ENCODE data around the gene CYP2W1. TPM values are rescaled to one million over a fixed set of nuclear protein-coding genes. Genes with fewer than 3 reads are reported as not detected.

CYP2W1 gene
- total and polyA plus RNA-seq, 10 of the 15 experiments (the other 5 are each of a cell fraction or from before 2014, with no cell fraction given): not detected

DNA sequence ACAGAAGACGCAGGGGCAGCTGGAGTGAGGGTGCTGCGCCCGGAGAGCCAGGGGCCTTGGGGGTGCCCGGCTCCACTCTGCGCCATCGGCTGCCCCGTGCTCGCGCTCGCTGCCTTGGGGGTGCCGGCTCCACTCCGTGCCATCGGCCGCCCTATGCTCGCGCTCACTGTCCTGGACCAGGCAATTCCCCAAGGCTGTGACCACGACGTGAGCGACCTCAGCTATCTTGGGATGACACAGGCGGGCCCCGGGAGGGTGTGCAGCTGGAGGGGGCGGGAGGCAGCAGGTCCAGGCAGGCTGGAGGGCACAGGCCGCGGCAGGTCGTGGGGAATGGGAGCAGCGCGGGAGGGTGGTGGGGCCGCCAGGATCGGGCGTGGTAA is 29.7 kb downstream of the CYP2W1 start:
- H3K27me3 ChIP-seq (replicated peaks in 1 of 2; ENCODE audit: control insufficient read depth in 2 of 2, insufficient read depth in 2 of 2, low read length in 1 of 2): no peaks in the 10 kb centered on the region
- H4K20me1 ChIP-seq (ENCODE audit: control insufficient read depth, insufficient read depth): no peaks in the 10 kb centered on the region
- intact Hi-C loops (cut with micrococcal nuclease; ENCODE audit: unreplicated experiment) (no loop called here), in situ Hi-C loops (cut with MboI) (no loop called here)
- H3K4me1 ChIP-seq (ENCODE audit: control insufficient read depth, insufficient read depth, low read length): no peaks in the 10 kb centered on the region
- WGBS (ENCODE audit: insufficient coverage, insufficient replicate concordance, low lambda C conversion rate, missing lambda C conversion rate): 96% methylated on average over 29 of the region's 30 CpGs
- no peak overlapping the region for H3K4me3 ChIP-seq
- ATAC-seq: no peak
- no peak overlapping the region for H3K4me2 ChIP-seq (ENCODE audit: control insufficient read depth, insufficient read depth)
- H2AFZ ChIP-seq (ENCODE audit: control insufficient read depth, low read depth, low read length): no peak overlapping the region
- peaks cover 2% of the 10 kb centered on the region; the same call in 1 of the 2 replicates for H3K79me2 ChIP-seq (ENCODE audit: control insufficient read depth, insufficient read depth, low read length)
- peaks cover 4 to 15% of the 10 kb centered on the region in 2 experiments; a peak in 3 of 4 replicates for H3K36me3 ChIP-seq (ENCODE audit: control insufficient read depth in 2 of 2, insufficient read depth in 2 of 2, low read length in 1 of 2)
- FAIRE-seq: no peak
- POLR2A ChIA-PET: no interaction called here
- RAD21 ChIA-PET (ENCODE audit: unreplicated experiment): no interaction called here
- H3K9ac ChIP-seq (ENCODE audit: control insufficient read depth, insufficient read depth, low read length): no peak overlapping the region
- no peaks in the 10 kb centered on the region for H3K9me3 ChIP-seq (replicated peaks; ENCODE audit: control insufficient read depth, insufficient read depth, low read length)
- H3K27ac ChIP-seq (ENCODE audit: control insufficient read depth, insufficient read depth): no peak overlapping the region
- CTCF ChIA-PET: interaction anchor here (1.0 kb wide), 1 partner anchor 53 kb away, joined by 4 read pairs; no protein-coding TSS in a partner anchor
- SMC1A ChIA-PET (ENCODE audit: uncharacterized antibody, unreplicated experiment): interaction anchor here (1.3 kb wide), 1 partner anchor 74 kb away, joined by 3 read pairs; no protein-coding TSS in a partner anchor
- no TSS peak for BruUV-seq (replicated peaks)
- no peak for DNase-seq (ENCODE audit: low read depth, low spot score)
- TF ChIP-seq KDM1A (IDR thresholded peaks at IDR 0.05; ENCODE audit: borderline replicate concordance) (no peak), CHD4 (IDR thresholded peaks at IDR 0.05) (no peak), YY1 (IDR thresholded peaks at IDR 0.05; ENCODE audit: low read depth, low read length) (no peak), TCF3 (IDR thresholded peaks at IDR 0.05; ENCODE audit: borderline replicate concordance, insufficient read depth, low read depth, low read length) (0 out of 2 replicates have a peak, but pooled peaks have one; percentile 39), HCFC1 (IDR thresholded peaks at IDR 0.05; ENCODE audit: low read length) (no peak), SIX5 (IDR thresholded peaks at IDR 0.05; ENCODE audit: low read depth, low read length, severe bottlenecking) (no peak), BHLHE40 (IDR thresholded peaks at IDR 0.05; ENCODE audit: borderline replicate concordance in 1 of 2, low read depth in 2 of 2, low read length in 1 of 2) (no peak), KAT2A (conservative IDR thresholded peaks at IDR 0.05; ENCODE audit: control insufficient read depth, low read depth, low read length) (no peak), ZNF217 (IDR thresholded peaks at IDR 0.05) (no peak), POLR2A (IDR thresholded peaks at IDR 0.05; ENCODE audit: low read depth, low read length) (0 out of 2 replicates have a peak, but pooled peaks have one; percentile 40), MYB (IDR thresholded peaks at IDR 0.05; ENCODE audit: borderline replicate concordance, low read depth, low read length) (no peak), SIN3A (IDR thresholded peaks at IDR 0.05; ENCODE audit: low read depth, low read length) (no peak), FOS (IDR thresholded peaks at IDR 0.05; ENCODE audit: borderline replicate concordance, extremely low read depth, insufficient read length) (no peak)
- TF ChIP-seq, protein P1, sequence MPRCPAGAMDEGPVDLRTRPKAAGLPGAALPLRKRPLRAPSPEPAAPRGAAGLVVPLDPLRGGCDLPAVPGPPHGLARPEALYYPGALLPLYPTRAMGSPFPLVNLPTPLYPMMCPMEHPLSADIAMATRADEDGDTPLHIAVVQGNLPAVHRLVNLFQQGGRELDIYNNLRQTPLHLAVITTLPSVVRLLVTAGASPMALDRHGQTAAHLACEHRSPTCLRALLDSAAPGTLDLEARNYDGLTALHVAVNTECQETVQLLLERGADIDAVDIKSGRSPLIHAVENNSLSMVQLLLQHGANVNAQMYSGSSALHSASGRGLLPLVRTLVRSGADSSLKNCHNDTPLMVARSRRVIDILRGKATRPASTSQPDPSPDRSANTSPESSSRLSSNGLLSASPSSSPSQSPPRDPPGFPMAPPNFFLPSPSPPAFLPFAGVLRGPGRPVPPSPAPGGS (IDR thresholded peaks at IDR 0.05; ENCODE audit: borderline replicate concordance, insufficient read depth, low read depth, low read length, poor library complexity, severe bottlenecking): peak; percentile 75
- TF ChIP-seq, protein P2, sequence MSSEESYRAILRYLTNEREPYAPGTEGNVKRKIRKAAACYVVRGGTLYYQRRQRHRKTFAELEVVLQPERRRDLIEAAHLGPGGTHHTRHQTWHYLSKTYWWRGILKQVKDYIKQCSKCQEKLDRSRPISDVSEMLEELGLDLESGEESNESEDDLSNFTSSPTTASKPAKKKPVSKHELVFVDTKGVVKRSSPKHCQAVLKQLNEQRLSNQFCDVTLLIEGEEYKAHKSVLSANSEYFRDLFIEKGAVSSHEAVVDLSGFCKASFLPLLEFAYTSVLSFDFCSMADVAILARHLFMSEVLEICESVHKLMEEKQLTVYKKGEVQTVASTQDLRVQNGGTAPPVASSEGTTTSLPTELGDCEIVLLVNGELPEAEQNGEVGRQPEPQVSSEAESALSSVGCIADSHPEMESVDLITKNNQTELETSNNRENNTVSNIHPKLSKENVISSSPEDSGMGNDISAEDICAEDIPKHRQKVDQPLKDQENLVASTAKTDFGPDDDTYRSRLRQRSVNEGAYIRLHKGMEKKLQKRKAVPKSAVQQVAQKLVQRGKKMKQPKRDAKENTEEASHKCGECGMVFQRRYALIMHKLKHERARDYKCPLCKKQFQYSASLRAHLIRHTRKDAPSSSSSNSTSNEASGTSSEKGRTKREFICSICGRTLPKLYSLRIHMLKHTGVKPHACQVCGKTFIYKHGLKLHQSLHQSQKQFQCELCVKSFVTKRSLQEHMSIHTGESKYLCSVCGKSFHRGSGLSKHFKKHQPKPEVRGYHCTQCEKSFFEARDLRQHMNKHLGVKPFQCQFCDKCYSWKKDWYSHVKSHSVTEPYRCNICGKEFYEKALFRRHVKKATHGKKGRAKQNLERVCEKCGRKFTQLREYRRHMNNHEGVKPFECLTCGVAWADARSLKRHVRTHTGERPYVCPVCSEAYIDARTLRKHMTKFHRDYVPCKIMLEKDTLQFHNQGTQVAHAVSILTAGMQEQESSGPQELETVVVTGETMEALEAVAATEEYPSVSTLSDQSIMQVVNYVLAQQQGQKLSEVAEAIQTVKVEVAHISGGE (CRISPR knock-in tag; IDR thresholded peaks at IDR 0.05): no peak
- TF ChIP-seq, protein P3, sequence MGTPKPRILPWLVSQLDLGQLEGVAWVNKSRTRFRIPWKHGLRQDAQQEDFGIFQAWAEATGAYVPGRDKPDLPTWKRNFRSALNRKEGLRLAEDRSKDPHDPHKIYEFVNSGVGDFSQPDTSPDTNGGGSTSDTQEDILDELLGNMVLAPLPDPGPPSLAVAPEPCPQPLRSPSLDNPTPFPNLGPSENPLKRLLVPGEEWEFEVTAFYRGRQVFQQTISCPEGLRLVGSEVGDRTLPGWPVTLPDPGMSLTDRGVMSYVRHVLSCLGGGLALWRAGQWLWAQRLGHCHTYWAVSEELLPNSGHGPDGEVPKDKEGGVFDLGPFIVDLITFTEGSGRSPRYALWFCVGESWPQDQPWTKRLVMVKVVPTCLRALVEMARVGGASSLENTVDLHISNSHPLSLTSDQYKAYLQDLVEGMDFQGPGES (IDR thresholded peaks at IDR 0.05): no peak
- TF ChIP-seq, protein P4, sequence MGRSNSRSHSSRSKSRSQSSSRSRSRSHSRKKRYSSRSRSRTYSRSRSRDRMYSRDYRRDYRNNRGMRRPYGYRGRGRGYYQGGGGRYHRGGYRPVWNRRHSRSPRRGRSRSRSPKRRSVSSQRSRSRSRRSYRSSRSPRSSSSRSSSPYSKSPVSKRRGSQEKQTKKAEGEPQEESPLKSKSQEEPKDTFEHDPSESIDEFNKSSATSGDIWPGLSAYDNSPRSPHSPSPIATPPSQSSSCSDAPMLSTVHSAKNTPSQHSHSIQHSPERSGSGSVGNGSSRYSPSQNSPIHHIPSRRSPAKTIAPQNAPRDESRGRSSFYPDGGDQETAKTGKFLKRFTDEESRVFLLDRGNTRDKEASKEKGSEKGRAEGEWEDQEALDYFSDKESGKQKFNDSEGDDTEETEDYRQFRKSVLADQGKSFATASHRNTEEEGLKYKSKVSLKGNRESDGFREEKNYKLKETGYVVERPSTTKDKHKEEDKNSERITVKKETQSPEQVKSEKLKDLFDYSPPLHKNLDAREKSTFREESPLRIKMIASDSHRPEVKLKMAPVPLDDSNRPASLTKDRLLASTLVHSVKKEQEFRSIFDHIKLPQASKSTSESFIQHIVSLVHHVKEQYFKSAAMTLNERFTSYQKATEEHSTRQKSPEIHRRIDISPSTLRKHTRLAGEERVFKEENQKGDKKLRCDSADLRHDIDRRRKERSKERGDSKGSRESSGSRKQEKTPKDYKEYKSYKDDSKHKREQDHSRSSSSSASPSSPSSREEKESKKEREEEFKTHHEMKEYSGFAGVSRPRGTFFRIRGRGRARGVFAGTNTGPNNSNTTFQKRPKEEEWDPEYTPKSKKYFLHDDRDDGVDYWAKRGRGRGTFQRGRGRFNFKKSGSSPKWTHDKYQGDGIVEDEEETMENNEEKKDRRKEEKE (IDR thresholded peaks at IDR 0.05): no peak
